GM12801 (cell line): ENCODE measurements around the gene OVCA2.

Experiments used
- TF ChIP-seq, protein P1 (sequence below): IDR thresholded peaks from one replicate; pipeline ENCODE4 v1.5.1; 2011; ENCODE audit warnings: control low read depth; ENCODE audit not compliant: insufficient read length; ENCODE audit errors: extremely low read depth

The OVCA2 gene

DNA sequence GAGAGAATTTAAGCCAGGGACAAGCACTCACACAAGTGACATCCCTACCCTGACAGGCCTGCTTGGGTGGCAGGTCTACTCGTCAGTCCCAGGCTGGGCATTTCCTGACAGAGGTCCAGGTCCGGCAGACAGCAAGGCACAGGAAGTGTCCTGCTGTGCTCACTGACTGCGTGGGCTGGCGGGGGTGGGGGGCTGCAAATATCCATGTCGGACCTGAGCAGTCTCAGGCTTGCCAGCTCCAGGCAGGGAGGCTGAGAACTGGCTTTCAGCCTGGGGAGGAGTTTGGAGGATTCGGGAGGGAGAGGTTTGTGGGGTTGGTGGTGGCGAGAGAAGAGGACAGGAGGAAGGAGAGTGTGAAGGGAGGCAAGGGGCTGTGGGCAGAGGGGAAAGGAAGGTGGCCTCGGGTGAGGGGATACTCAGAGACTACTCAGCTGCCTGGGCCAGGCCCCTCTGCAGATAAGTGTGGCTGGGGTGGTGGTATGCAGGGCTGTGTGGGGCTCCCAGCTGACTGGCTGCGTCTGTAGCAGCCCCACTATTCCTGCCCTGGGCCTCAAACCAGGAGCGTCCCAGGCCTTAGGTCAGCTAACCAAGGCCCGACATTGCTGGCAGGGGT is 20.9 kb downstream of the OVCA2 start:
- TF ChIP-seq, protein P1, sequence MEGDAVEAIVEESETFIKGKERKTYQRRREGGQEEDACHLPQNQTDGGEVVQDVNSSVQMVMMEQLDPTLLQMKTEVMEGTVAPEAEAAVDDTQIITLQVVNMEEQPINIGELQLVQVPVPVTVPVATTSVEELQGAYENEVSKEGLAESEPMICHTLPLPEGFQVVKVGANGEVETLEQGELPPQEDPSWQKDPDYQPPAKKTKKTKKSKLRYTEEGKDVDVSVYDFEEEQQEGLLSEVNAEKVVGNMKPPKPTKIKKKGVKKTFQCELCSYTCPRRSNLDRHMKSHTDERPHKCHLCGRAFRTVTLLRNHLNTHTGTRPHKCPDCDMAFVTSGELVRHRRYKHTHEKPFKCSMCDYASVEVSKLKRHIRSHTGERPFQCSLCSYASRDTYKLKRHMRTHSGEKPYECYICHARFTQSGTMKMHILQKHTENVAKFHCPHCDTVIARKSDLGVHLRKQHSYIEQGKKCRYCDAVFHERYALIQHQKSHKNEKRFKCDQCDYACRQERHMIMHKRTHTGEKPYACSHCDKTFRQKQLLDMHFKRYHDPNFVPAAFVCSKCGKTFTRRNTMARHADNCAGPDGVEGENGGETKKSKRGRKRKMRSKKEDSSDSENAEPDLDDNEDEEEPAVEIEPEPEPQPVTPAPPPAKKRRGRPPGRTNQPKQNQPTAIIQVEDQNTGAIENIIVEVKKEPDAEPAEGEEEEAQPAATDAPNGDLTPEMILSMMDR = no peak

GRCh38 chr17:2063261-2064146 is 21.7 kb downstream of the OVCA2 start:
- TF ChIP-seq, protein P1 = no peak

DNA sequence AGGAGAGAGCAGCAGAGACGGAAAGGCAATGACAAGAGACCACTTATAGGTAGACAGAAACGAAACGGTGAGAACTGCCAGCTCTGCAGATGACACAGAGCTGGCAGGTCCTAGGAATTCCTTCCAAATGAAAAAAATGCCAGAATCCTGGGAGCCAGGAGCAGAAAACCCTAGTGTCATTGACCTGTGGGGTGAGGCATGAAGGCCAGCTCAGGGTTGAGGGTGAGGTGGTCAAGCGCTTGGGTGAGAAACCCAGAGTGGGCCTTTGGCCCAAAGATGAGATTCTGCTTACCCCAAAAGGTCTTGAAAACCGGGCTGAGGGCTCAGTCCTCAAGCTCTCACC is 22.3 kb downstream of the OVCA2 start:
- TF ChIP-seq, protein P1 = no peak

DNA sequence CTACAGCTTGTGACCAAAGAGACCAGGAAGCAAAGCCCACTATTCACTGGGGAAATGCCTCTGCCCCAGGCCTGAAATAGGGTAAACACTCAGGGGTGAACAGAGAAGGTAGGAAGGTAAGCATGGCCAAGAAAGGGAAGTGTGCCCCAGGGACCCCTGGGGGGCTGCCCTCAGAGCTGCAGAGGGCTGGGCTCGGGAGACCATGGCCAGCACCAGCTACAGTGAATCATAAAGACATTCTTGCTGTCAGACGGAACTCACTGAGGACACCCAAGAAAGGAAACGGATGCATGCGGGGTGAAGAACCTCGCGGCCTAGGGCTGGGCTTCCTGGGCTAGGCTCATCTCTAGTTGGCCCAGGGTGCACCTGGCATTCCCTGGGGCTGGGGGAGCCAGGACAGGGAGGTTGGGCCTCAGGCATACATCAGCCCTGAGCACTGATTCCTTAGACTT is 22.7 kb downstream of the OVCA2 start:
- TF ChIP-seq, protein P1 = no peak

GRCh38 chr17:2064980-2065785 is 23.4 kb downstream of the OVCA2 start:
- TF ChIP-seq, protein P1 = no peak

- TF ChIP-seq, protein P1 = no peak
These were observed 24.2 kb downstream of the OVCA2 start for GRCh38 chr17:2065949-2066400.

- TF ChIP-seq, protein P1 = no peak
These were observed 25.3 kb downstream of the OVCA2 start for GRCh38 chr17:2067048-2067561.
